Stromal cell of bone marrow (primary cell): ENCODE measurements around the gene USP6NL.
"Not testable (repeated sequence)": the region's sequence is repeated elsewhere in the genome, so short reads cannot be mapped to it uniquely, and the experiment has no call there.

ENCODE experiments used
- DNase-seq: peaks from one replicate; pipeline ENCODE4 v3.0.0-alpha.2; 2012; ENCODE audit warnings: low read depth

USP6NL gene

DNA sequence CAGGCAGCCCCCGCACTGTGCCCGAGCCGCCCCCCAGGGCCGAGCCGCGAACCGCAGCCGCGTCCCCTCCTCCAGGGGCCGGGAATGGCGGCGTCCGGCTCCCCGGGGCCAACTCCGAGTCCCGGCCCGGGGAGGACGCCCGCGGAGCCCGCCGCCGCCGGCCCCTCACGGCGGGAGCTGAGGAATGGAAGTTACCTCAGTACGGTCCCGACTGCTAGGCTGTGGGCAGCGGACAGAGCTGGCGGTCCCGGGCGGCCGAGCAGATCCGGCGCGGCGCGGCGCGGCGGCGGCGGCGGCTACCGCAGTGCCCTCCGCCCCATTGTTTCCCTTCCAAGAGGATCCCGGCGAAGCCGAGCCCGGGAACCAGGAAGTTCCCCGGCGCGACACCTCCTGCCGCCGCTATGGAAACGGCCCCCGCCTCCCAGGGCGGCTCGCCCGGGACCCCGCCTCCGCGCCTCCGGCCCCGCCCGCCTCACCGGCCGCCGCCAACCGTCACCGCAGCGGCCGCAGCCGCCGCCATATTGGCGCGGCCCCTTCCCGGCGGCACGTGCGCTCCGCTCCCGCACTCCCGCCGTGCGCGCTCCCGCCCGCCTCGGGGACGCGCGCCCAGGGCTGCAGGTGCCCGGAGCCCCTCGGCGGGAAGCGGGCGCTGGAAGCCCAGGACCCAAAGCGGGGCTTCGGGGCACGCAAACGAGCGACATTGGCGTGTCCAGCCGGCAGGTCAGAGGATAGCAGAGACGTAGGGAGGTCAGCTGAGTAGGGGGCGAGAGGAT lies at the start of gene USP6NL:
USP6NL (minus strand) TSS at position 403 of the 773 bp plus-strand sequence. CDS start 14,016 bp downstream, outside the sequence.
- DNase-seq: peak; percentile 67

GRCh38 chr10:11658801-11659368 lies 47.4 kb upstream of the USP6NL start:
- DNase-seq: no peak

- DNase-seq: peak; percentile 13
These were observed 44.4 kb upstream of the USP6NL start for GRCh38 chr10:11655836-11656235.

- no peak for DNase-seq
These were observed 43.2 kb upstream of the USP6NL start for GRCh38 chr10:11654659-11655058.

DNA sequence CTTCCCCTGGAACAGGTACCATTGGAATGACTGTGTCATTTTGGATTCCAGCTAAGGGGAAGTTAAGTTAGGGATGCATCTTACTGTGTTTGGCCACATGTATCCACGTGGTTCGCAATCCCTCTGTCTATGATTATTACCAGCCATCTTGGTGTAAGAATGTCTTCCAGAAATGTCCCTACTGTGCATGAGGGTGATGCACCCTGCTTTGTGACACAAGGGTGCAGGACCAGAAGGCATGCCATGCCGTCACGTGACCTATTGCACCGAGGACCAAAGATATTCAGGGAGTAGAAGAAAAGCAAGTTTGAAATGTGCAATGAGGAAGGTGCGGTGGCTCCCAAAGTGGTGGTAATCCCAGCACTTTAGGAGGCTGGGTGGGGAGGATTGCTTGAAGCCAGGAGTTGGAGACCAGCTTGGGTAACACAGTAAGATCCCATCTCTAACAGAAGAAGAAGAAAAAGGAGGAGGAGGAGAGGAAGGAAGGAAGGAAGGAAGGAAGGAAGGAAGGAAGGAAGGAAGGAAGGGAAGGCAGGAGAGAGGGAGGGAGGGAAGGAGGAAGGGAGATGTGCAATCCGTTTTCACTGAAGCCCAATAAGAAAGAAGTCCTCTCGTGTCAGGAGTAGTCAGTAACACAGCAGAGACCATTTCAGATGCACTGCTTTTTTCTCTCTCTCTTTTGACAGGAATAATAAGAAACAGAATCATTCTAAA lies 42.5 kb upstream of the USP6NL start:
- no peak for DNase-seq

GRCh38 chr10:11647676-11648075 lies 36.2 kb upstream of the USP6NL start:
- no peak for DNase-seq

DNA sequence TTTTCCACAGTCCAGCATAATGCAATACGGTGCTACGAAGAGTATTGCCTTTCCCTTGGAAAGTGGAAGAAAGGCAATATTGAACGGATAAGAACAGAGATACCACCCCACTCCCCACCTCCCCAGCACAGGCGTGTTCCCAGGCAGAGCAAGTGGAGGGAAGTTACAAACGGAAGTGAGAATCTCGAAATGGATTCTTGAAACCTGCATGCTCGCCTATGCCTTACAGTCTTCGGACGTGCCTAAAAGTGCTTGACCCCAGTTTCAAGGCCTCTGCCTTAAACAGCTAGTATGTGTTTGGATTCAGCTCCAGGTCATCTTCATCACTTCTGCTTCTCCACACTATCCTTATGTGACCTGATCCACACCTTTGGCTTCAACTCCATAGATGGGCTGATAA lies 35.0 kb upstream of the USP6NL start:
- DNase-seq: no peak

- no peak for DNase-seq
These were observed 31.6 kb upstream of the USP6NL start for GRCh38 chr10:11643039-11643438.

GRCh38 chr10:11642566-11642965 lies 31.1 kb upstream of the USP6NL start:
- no peak for DNase-seq

DNA sequence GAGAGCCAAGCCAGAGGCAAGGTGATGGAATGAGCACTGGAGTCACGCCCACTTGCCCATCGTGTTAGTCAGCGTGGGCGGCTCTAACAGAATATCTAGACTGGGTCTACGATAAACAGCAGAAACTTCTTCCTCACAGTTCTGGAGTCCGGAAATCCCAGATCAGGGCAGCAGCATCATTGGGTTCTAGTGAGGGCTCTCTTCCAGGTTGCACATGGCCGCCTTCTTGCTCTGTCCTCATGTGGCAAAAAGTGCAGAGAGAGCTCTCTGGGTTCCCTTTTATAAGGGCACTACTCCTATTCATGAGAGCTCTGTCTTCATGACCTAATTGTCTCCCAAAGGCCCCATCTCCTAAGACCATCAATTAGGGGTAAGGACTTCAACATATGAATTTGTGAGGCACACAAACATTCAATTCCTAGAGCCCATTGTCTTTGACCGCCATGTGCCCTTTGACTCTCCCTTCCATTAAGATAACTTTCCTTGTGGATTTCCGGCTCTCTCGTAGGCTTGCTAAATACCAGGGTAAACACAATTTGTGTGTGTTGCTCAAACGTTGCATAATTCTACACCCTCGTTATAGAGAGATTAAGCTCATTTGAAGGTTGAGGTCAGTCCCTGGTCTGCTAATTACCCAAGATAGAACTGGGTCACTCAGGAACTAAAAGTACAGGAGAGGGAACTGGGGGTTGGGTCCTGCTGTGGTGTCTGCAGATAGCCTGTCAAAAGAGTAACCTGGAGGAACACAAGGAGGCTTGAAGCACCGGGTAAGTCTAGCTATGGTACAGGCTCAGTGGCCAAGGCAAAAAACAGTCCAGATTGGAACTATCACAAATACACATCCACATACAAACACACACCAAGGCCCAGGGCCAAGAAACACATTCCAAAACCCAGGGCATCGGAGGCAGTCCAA lies 28.7 kb upstream of the USP6NL start:
- no peak for DNase-seq

GRCh38 chr10:11639362-11639761 lies 27.9 kb upstream of the USP6NL start:
- no peak for DNase-seq

DNA sequence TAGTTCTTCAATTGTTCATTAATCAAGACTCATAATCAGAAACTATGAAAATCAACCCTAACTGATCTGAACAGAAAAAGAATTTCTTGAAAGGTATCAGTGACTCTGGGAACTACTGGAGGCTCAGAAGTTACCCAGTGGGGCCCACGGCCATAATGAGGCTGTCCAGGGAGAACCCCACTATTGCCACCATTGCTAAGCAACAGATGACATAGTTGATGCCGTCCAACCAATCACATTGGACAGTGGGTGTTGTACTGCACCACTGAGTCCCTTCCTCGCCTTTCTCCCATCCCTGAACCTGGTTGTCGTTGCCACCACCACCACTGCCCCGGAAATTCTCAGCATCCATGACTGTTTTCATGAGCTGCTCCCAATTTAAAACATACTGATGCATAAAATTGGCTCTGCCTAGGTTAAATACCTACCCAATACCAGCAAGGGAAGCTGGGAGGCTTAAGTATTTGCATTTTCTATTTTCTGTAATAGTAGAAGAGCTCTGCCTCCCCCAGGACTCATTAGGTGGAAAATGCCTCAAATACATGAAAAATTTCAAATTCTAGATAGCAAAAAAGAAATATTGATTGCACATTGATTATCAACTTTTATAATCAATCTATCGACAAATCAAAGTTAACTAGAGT lies 26.7 kb upstream of the USP6NL start:
- no peak for DNase-seq

DNA sequence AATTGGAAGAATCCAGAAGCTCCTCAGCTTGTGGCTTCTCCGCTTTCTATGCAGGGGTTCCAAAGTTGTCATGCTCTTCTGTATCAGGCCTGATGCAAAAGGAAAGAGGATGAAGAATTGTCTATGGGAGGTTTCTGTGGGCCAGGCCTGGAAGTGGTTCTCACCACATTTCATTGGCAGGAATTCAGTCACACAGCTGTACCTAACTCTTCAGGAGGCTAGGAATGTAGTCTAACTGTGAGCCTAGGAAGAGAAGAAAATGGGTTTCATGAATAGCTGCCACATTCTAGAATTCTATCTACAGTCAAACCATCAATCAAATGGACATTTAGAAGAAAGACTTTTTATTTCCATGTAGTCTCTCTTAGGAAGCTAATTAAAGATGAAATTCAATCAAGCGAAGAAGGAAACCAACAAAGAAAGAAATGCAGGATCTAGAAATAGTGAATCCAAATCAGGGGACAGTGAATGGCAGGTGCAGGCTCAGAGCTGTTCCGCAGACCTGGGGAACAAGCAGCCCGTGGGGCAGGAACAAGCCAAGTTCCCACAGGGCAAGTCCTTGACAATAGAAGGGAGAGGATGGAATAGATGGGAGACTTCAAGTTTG lies 25.4 kb upstream of the USP6NL start:
- no peak for DNase-seq

GRCh38 chr10:11631890-11632587 lies 20.6 kb upstream of the USP6NL start:
- no peak for DNase-seq

- DNase-seq: no peak
These were observed 19.8 kb upstream of the USP6NL start for GRCh38 chr10:11631291-11631690.

GRCh38 chr10:11629731-11630130 lies 18.3 kb upstream of the USP6NL start:
- no peak for DNase-seq

DNA sequence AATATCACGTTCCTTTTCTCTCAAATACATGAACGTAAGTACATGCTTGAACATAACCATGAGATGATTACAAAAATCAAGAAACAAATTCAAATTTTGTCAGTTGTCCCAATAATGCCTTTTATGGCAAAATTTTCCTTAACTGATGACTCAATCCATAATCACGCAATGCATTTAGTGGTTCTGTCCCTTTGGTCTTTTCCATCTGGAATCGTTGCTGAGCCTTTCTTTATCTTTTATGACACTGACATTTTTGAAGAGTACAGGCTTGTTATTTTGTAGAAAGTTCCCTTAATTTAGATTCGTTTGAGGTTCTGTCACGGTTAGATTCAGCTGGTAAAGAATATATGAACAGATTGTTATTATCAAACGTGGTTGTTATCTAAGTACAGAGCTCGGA lies 16.5 kb upstream of the USP6NL start:
- DNase-seq: not testable (repeated sequence)

DNA sequence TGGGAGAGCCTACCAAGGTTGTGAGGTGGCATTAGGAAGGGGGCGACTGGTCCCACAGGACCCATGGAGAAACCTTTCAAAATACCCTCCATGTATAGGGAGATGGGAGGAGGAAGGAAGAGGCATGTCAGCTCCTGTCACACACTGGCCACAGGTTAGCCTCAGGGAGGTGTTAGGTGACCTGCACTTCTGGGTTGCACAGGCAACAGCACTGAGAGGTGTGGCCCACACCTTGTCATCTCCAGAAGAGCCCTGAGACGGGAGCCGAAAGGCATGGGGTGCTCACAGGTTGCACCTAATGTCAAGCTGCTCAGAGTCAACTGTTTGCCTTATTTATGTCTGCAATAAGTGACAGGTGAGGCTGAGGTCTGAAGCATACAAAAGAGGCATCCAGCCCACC lies 14.6 kb upstream of the USP6NL start:
- DNase-seq: no peak

DNA sequence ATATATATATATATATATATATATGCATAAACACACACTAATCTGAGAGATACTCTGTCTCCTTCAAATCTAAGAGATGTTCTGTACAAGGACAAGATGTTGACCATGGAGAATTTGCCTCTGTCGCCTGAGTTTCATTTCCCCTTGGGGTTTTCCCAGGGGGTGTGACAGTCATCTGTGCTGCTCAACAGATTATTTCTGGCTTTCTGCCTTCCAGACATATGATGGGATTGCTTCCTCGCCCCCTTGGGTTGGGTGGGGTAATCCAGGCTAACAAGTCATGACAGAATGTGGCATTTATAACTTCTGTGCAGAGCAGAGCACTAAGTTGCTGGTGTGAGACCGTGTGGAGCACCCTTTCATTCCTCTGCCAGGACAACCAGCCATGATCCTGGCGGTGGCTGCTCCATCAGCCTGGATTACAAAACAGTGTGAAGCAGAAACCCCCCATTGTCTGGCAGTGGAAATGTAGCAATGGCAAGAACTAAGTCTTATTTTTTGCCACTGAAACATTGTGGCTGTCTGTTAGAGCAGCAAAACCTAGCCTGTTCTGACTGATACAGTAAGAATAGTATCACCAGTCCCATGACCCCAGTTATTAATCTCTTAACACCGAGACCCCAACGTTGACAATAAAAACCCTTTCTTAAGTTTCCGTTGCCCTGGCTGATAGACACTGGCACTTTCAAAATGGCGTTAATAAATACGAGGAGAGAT lies 13.7 kb upstream of the USP6NL start:
- DNase-seq: no peak

GRCh38 chr10:11617233-11617632 lies 5.8 kb upstream of the USP6NL start:
- no peak for DNase-seq
